ENCODE data around the gene MAP4K2.

The MAP4K2 gene

GRCh38 chr11:64742087-64742888 lies 60.7 kb downstream of the MAP4K2 start:
- Mint-ChIP-seq H3K27ac (peak overlapping the region; percentile 43), H3K36me3 (peaks cover 16% of the 10 kb centered on the region), H3K27me3 (no peaks in the 10 kb centered on the region), H3K9me3 (no peaks in the 10 kb centered on the region), H3K4me1 (peaks cover 37% of the 10 kb centered on the region), H3K4me3 (peak overlapping the region; percentile 80)
- peak; percentile 3 for ATAC-seq

- Mint-ChIP-seq H3K27me3 (no peaks in the 10 kb centered on the region), H3K36me3 (peaks cover 16% of the 10 kb centered on the region), H3K4me1 (peaks cover 37% of the 10 kb centered on the region), H3K4me3 (peak overlapping the region; percentile 80), H3K9me3 (no peaks in the 10 kb centered on the region), H3K27ac (peak overlapping the region; percentile 43)
- ATAC-seq, result no peak
Measured at GRCh38 chr11:64741375-64742086, 61.5 kb downstream of the MAP4K2 start.

GRCh38 chr11:64739871-64740270 lies 63.1 kb downstream of the MAP4K2 start:
- Mint-ChIP-seq H3K36me3 (peaks cover 22% of the 10 kb centered on the region), H3K4me3 (no peak overlapping the region), H3K4me1 (peaks cover 39% of the 10 kb centered on the region), H3K27me3 (no peaks in the 10 kb centered on the region), H3K27ac (no peak overlapping the region), H3K9me3 (no peaks in the 10 kb centered on the region)
- ATAC-seq, result no peak

GRCh38 chr11:64736654-64737053 lies 66.4 kb downstream of the MAP4K2 start:
- Mint-ChIP-seq H3K9me3 (no peaks in the 10 kb centered on the region), H3K27ac (peak overlapping the region; percentile 56), H3K36me3 (peaks cover 32% of the 10 kb centered on the region), H3K27me3 (no peaks in the 10 kb centered on the region), H3K4me1 (peaks cover 31% of the 10 kb centered on the region), H3K4me3 (no peak overlapping the region)
- ATAC-seq, result no peak

- Mint-ChIP-seq H3K4me1 (peaks cover 24% of the 10 kb centered on the region), H3K27ac (peak overlapping the region; percentile 56), H3K36me3 (peaks cover 32% of the 10 kb centered on the region), H3K27me3 (no peaks in the 10 kb centered on the region), H3K9me3 (no peaks in the 10 kb centered on the region), H3K4me3 (no peak overlapping the region)
- no peak for ATAC-seq
Measured at GRCh38 chr11:64735725-64736259, 67.2 kb downstream of the MAP4K2 start.
